Dermis blood vessel endothelial cell (primary cell): ENCODE results near the gene TMEM131L. TPM values are rescaled to one million over a fixed set of nuclear protein-coding genes. Genes with fewer than 3 reads are reported as not detected.
"Not testable (repeated sequence)": the region's sequence is repeated elsewhere in the genome, so short reads cannot be mapped to it uniquely, and the experiment has no call there.

Experiments
- DNase-seq: peaks from one replicate; pipeline ENCODE4 v3.0.0; 2010
- total RNA-seq: library from RNA; depleted of rRNA; stranded (reverse); fragments of >200 nt; gene quantifications from 2 replicates; pipeline ENCODE4 v1.2.3, GENCODE V29; 2014

TMEM131L gene, protein sequence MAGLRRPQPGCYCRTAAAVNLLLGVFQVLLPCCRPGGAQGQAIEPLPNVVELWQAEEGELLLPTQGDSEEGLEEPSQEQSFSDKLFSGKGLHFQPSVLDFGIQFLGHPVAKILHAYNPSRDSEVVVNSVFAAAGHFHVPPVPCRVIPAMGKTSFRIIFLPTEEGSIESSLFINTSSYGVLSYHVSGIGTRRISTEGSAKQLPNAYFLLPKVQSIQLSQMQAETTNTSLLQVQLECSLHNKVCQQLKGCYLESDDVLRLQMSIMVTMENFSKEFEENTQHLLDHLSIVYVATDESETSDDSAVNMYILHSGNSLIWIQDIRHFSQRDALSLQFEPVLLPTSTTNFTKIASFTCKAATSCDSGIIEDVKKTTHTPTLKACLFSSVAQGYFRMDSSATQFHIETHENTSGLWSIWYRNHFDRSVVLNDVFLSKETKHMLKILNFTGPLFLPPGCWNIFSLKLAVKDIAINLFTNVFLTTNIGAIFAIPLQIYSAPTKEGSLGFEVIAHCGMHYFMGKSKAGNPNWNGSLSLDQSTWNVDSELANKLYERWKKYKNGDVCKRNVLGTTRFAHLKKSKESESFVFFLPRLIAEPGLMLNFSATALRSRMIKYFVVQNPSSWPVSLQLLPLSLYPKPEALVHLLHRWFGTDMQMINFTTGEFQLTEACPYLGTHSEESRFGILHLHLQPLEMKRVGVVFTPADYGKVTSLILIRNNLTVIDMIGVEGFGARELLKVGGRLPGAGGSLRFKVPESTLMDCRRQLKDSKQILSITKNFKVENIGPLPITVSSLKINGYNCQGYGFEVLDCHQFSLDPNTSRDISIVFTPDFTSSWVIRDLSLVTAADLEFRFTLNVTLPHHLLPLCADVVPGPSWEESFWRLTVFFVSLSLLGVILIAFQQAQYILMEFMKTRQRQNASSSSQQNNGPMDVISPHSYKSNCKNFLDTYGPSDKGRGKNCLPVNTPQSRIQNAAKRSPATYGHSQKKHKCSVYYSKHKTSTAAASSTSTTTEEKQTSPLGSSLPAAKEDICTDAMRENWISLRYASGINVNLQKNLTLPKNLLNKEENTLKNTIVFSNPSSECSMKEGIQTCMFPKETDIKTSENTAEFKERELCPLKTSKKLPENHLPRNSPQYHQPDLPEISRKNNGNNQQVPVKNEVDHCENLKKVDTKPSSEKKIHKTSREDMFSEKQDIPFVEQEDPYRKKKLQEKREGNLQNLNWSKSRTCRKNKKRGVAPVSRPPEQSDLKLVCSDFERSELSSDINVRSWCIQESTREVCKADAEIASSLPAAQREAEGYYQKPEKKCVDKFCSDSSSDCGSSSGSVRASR (N-terminal part only)
- total RNA-seq, result 16.2 and 25.3 TPM in 2 replicates

DNA sequence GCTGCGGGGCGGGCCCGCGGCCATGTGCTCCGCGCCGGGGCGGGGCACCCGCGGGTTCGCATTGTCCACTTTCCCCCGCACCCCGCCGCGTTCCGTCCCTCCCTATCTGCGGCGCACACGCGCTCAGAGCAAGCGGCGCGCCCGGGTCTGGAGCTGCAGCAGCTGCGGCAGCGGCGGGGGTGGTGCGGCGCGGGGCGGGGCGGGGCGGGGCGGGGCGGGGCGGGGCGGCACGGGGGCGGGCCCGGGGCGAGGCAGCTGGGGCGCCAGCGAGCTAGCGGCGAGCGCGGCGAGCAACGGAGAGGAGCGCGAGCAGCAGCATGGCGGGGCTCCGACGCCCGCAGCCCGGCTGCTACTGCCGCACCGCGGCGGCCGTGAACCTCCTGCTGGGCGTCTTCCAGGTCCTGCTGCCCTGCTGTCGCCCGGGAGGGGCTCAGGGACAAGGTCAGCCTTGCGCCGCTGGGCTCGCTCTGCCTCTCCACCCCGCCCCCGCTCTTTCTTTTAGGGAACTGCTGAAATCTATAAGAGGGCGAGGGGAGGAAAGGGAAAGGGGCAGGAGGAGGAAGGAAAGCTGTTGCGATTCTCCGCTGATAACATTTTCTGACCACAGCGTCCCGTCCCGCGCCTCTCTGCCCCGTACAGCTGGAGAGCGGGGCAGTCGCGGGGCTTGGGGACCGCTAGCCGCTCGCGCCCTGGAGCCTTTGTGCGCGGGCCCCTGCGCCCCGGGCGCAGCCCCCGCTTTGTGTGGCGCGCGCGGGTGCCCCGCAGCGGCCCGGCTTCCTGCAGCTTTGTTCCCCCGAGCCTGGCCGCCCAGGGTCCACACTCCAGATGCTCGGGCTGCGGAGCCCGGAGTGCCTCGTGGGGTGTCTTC lies at the start of gene TMEM131L:
TSS of gene TMEM131L (plus strand) at position 280 of the 868 bp plus-strand sequence. CDS start at position 318, 38 bp downstream.
- peak; percentile 78 for DNase-seq

DNA sequence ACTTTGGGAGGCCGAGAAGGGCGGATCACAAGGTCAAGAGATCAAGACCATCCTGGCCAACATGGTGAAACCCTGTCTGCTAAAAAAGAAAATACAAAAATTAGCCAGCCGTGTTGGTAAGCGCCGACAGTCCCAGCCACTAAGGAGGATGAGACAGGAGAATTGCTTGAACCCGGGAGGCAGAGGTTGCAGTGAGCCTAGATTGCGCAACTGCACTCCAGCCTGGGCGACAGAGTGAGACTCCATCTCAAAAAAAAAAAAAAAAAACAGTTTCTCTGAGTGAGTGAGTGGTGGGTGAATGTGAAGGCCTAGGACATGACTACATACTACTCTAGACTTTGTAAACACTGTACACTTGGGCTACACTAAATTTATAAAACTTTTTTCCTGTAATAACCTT lies 49.7 kb upstream of the TMEM131L start:
- DNase-seq, result not testable (repeated sequence)

DNA sequence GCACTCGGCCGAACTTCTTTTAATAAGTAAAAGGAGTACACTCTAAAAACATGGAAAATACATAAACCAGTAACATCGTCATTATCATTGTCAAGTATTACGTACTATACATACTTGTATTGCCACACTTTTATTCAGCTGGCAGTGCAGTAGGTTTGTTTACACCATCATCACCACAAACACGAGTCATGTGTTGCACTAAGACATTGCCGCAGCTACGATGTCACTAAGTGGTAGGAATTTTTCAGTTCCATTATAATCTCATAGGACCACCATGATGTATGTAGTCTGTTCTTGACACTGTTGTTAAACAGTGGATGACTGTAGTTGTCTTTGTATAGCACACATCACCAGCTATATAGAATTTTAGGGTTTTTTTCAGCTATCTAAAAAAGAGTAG lies 48.0 kb upstream of the TMEM131L start:
- no peak for DNase-seq

DNA sequence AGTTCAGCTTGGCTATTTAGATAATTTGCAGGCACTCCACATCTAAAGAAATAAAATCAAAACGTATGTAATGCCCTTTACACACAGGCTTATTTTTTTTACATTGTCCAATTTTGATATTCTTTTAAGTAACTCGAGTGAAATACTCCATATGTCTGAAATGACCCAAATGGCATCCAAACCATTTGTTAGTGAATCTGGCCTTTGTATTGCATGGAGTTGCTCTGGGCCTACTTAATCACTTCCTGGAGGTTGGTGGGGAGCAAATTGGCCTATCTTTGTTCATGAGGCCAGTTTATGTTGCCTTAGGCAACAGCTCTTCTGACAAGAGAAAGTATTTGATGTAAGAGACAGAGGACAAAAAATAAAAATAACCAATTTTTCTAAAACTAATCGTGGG lies 47.6 kb upstream of the TMEM131L start:
- no peak for DNase-seq

DNA sequence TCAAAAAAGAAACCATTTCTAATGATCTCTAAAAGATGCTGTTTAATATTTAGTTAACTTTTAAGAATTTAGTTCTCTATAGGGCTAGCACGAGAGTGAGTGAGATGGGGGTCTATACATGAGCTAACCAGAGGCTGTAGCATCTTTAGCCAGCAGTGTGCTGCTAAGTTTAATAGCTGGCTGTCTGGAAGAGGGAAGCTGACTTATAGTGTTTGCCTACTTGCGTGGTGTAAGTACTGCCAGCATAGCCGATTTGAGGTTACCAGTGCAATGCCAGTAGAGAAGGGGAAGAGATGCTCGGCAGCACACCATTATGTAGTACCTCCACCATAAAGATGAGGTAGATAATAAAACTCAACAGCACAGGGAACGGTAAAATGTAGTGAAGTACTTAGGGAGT lies 47.1 kb upstream of the TMEM131L start:
- no peak for DNase-seq

DNA sequence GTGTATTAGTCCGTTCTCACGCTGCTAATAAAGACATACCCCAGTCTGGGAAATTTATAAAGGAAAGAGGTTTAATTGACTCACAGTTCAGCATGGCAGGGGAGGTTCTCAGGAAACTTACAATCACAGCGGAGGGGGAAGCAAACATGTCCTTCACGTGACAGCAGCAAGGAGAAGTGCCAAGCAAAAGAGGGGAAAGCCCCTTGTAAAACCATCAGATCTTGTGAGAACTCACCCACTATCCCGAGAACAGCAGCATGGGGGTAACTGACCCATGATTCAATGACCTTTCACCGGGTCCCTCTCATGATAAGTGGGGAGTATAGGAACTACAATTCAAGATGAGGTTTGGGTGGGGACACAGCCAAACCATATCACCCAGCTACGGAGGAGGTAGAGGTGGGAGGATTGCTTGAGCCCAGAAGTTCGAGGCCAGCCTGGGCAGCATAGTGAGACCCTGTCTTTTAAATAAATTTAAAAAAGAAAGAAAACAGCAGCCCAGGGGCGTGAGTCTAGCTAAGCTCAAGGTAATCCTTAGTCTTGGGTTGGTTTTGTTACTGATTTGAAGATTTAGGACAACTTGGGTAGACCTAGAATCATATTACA lies 46.4 kb upstream of the TMEM131L start:
- DNase-seq, result no peak

DNA sequence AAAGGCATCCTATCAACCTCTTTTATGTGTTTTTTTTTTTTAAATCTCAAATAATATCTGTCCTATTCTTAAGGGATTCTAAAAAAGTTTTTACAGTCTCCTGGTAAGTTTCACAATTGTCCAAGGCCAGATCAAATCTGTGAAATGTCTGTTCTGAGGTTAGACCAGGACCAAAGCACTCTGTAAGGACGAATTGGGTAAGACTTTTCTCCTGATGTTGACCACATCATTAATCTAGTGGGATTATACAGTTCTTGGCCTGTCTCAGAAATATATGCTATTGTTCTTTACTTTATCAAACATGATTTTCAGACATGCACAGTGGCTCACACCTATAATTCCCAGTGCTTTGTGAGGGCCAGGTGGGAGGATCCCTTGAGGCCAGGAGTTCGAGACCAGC lies 45.8 kb upstream of the TMEM131L start:
- DNase-seq, result no peak

DNA sequence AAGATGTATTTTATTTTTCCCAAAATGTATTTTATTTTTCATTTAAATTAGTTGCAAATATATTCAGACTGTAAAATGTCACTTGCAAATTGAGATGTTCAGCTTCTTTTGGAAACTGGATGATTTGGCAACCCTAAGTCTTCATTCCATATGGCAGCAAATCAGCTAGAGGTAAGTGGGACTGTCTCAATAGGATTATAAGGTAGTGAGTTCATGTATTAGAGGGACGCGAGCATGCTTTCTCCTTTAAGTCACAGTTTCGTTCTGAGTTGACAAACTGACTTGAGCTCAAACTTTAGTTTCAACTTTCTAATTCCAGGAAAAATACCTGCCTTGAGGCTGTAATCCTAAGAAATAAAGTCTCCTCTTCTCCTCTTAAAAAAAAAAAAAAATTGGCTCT lies 44.2 kb upstream of the TMEM131L start:
- no peak for DNase-seq

DNA sequence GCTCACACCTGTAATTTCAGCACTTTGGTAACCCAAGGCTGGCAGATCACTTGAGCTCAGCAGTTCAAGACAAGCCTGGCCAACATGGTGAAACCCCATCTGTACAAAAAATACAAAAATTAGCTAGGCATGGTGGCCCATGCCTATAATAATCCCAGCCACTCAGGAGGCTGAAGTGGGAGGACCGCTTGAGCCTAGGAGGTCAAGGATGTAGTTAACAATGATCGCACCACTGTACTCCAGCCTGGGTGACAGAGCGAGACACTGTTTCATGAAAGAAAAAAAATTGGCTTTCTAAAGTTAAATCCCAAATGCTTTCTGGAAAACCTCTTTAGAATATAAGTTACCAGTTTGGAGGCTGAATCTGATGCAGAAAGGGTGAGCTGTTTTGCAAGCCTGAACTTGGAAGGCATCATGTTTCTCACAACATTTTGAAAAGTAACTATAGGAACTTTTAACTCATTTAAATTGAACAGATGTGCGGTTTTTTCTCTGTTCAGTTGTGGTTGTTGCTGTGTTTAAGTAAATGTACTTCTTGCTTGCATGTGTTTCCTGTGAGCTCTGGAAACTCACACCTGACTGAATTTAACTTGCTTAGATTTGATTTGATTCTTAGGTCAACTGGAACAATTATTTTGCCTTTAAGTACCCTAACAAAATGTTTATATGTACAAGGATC lies 39.8 kb upstream of the TMEM131L start:
- DNase-seq, result no peak

DNA sequence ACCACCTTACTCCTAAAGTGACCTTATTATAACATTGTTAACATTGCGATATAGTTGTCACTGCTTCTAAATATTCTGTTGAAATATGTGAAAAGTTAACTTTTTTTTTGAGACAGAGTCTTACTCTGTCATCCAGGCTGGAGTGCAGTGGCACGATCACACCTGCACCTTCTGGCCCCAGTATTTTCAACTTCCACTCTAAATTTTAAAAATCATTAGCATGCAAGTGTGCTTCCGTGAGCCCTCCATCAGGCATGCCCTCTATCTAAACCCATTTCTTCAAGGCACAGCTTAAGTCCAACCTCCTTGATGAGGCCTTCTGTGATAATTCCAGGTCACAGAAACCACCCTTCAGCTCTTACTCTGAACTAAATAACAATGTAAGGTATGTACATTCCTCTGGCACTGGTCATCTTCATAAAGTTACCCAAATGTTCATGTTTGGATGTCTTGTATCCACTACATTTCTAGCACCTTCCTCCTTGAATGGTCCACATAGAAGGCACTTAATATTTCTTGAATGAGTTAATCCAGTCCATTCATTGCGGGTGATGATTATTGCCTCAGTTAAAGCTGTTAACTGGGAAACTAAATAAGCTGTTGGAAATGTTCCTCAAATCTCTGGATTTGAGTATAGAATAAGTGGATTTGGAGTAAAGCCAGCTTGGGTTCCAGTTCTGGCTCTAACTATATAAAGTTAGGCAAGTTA lies 38.6 kb upstream of the TMEM131L start:
- DNase-seq, result no peak

DNA sequence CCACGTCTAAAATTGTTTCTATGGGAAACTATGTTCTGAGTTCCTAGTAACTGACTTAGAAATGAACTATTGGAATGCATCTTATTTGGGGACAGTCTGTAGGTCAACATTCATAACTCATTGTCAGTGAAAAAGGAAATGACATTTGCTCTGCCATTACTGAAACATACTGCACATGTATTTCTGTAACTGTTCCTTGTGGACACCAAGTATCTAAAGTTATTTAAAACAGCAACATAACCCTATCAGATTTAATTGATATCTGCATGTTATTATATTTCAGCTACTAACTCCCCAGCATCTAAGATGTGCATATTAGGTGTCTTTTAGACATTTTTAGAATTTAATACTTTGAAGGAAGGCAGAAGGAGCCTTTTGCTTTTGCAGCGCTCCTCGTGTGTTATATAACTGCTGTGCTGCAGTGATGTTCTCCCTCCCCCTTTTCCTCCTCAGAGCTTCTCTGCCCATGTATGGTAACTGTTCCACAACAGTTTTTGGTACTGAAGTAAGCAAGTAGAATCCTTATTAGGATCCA lies 37.2 kb upstream of the TMEM131L start:
- DNase-seq, result no peak

DNA sequence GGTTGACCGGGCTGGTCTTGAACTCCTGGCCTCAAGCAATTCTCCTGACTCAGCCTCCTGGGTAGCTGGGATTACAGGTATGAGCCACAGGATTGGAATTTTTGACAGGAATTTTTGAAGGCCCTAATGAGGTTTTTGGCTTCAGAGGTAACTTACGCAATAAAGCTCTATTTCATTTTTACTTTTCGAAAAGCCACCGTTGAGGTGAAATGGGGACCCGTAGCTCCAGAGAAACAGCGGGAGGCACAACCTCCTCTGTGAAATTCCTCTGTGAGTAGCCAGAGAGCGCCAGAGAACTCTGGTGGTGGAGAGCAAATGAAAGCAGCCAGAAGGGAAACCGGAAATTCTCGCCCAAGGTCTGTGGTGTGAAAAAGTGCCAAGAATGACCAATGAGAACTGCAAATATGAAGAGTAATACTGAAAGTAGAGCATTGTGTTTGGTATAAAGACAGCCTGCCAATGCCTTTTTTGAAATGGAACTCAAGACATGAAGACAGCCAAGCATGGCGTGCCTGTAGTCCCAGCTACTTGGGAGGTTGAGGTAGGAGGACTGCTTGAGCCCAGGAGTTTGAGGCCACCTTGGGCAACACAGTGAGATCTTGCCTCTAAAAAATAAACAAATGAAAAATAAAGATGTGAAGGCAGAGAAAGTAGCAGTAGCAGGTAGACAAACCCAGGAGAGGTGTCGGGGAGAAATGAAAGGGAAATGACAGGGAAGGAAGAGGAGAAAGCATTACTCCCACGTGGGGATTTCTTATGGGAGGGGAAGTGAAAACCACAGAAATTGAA lies 33.0 kb upstream of the TMEM131L start:
- peak; percentile 76 for DNase-seq

DNA sequence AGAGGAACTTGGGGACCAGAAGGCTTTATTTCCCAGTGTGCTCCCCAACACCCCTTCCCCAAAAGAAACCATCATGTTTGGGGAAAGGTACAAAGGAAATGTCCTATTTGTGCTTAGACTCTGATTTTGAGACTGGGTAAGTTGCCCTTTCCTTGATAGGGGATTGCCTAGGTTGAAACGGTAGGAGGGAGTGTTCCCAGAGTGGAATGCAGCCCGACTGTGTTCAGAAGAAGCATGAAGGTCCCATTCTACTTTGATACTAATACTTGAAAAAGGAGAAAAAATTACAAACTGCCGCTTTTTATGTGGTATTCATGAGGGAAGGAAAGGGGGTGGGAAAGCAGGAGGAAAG lies 32.4 kb upstream of the TMEM131L start:
- no peak for DNase-seq

DNA sequence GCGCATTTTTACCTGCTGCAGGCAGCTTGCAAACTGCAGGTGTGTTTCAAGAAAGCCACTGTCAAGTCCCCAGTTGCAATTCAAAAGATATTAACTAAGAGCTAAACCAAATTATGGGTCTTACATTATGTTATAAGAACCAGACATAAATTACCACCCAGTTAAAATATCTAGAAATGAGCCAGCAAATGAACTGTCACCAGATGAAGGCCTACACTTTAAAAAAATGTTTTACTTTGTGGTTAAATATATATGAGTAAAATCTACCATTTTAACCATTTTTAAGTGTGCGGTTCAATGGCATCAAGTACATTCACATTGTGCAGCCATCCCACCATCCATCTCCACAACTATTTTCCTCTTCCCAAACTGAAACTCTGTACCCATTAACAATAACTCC lies 32.0 kb upstream of the TMEM131L start:
- DNase-seq, result no peak

DNA sequence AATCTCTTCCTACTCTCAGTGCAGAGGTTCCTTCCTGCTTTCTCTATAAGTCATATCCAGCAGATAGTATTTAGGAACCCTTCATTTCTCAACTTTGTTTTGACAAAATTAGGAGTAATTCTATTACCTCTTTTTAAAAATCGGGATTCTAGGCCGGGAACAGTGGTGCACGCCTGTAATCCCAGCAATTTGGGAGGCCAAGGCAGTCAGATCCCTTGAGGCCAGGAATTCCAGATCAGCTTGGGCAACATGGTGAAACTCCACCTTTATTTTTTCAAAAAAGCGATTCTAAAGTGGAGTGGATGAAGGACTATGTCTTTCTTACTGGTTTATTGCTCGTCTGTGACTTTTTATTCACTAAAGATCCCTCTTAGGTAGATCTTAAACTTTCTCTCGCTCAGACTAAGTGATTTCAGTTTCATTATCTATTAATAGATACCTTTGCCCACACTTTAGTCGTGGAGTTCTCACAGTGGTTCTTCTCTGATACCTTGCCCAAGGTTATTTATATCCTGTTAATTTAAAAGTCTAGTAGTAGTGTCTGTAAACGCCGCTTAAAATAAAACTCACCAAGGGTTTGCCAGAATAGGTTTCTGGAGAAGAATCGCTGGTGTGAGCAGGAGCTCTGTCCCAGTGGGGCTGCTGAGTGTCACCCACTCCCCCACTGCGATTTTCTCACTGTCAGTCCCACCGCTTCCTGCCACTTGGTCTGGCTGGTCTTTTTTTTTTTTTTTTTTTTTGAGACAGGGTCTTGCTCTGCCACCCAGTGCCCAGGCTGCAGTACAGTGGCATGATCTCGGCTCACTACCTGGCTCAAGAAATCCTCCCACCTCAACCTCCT lies 27.0 kb upstream of the TMEM131L start:
- DNase-seq, result no peak

DNA sequence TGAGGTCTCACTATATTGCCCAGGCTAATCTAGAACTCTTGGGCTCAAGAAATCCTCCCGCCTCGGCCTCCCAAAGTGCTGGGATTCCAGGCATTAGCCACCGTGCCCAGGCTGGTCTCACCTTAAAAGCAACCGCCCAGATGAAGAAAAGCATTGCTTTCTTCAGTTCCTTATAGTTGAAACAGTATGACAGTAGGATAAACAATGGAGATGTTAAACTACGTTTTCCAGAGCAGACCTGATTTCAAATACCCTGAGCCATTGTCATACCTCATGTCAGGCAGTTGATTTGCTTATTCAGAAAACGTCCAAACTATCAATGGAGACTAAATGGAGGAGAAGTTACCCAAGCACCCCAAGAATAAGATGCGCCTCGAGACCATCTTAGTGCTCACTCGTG lies 26.3 kb upstream of the TMEM131L start:
- DNase-seq, result no peak

DNA sequence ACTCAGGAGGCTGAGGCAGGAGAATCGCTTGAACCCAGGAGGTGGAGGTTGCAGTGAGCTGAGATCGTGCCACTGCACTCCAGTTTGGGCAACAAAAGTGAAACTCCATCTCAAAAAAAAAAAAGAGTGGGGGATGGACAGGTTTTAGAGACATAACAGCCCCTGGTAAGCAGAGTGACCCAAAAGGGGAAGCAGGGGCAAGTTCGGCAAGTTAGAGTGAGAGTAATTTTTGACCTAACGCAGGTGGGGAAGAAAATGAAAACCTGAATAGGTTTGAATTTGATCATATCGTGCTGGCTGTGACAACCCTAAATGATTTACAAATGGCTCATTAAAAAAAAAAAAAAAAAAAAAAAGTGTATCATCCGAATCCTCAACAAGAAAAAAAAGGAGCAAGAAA lies 25.7 kb upstream of the TMEM131L start:
- no peak for DNase-seq
